GM19193 (cell line): ENCODE data around the gene TRIO.

Source experiments
- POLR2A ChIP-seq: IDR thresholded peaks from 4 replicates; pipeline ENCODE4 v1.6.1; 2011; ENCODE audit not compliant: insufficient read depth, insufficient read length; ENCODE audit errors: extremely low read depth

TRIO gene

DNA sequence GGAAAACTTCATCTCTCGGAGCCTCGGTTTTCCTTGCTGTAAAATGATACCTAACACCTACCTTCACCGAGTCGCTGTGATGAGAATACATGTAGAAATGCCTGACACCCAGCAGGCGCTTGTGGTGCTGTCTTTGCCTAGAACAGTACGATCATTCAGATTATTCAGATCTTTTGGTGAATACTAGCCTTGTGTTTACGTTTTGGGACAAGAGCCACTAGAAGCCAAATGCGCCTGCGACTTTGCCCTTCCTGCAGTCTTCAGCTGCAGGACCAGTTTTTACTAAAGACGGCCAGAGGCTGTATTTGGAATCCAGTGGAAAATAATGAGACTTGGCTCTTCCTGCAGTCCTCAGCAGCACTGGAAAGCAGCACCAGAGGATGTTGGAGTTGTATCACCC, 189.6 kb downstream of the TRIO start:
- TF ChIP-seq POLR2A = no peak

DNA sequence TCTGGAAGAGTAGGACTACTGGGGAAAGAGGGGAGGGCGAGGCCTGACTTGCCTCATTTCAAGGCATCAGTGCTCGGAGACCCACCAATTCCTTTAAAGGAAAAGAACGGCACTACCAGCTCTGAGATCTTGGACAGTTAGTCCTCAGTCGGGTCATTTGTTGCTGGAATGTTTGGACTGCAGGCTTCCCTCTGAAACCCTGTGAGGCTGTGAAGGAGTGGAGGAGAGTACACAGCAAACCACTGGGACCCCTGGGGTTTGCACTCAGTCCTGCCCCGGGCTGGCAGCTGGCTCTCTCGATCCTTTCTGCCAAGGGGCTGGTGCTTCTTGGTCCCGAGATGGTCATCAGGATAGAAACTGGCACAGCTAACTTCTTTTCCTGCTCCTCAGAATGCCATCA, 194.5 kb downstream of the TRIO start:
- TF ChIP-seq POLR2A = no peak

DNA sequence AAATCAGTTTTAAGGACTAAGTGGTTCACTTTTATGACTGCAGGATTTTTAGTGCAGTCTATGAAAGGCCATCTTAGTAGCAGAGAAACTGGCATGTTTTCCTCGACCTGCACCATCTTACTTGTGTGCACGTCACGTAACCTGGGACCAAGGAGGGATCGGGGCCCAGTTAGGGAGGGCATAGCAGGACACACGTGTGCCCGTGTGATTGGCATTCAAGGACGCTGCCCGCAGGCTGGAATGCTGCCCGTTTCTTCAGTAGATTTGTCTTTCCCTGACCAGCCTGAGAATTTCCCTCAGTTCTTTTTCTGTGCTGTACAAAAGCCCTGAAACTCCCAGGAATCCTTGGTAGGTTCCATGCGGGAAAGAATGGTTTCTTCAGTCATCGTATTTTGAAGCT, 196.3 kb downstream of the TRIO start:
- no peak for TF ChIP-seq POLR2A

DNA sequence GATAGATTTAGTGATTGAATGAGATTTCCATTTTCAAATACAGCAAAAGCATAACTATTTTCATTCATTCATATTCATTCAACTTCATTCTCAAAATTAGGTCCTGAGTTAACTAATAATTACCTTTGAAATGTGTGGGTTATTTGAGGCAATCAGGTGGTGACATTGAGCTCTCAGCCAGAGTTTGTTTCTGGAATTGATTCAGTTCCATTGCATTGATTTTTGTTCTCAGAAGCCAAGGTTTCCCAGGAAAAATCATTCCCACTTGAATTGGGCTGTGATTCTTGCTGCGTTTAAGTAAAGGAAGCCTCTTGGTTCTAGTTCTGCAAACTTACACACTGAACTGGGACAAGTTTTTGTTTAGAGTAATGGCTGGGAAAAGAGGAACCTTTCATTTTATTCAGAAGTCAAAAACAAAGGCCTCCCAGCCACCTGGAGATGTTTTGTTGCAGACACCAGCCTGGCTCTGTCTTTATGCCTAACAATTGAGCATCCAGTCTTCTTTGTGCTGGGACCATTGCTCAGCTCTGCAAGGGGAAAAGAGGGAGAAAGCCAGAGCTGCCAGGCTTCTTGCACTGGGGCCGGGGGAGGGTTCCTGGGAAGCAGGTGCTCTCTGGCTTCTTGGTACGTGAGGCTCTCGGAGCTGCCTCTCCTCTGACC, 198.6 kb downstream of the TRIO start:
- no peak for TF ChIP-seq POLR2A

DNA sequence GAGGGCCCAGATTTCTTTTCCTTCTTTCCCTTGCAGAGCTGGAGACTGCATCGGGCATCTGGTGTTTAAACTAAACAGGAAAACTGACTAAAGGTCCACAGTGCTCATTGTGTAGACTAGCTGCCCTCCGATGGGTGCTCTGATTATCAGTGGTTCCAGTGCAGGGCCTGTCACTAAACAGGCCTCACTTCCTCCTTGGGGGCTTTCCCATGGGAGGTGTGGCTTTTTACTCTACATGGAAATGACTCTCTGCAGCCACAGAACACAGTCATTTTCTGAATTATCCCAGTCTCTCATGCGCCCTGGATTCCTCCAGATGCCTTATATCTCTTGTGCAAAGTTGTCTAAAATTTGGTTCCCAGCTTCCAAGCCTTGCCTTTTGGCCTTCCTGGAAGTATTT, 199.2 kb downstream of the TRIO start:
- TF ChIP-seq POLR2A = no peak

DNA sequence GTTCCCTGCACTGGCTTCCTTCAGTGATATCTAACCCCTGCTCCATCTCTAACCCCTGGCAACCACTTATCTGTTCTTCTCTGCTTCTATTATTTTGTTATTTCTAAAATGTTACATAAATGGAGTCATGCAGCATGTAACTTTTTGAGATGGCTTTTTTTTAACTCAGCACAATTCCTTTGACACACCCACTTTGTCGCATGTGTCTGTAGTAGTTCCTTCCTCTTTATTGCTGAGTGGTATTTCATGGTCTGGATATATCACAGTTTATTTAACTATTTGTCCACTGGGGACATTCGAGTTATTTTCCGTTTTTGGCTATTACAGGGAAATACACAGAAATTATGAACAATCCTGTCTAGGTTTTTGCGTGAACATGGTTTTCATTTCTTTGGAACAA, 200.2 kb downstream of the TRIO start:
- no peak for TF ChIP-seq POLR2A

DNA sequence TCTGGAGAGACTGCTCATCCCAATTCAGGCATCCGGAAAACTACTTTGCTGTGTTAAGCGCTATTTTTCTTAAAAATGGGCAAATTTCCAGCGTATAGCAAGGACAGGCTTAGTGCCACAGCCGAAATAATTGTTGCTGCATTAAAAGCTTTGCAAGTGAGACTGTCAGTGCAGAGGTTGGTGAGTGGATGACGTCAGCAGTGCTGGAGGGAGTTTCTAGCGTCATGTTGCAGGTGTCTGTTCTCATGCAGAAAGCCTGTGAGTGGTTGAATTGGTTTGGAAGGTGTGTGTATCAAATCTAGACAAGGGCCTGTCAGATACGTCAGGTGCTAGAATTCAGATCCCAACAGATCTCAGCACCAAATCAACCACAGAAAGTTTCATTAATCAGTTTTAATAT, 204.4 kb downstream of the TRIO start:
- no peak for TF ChIP-seq POLR2A

DNA sequence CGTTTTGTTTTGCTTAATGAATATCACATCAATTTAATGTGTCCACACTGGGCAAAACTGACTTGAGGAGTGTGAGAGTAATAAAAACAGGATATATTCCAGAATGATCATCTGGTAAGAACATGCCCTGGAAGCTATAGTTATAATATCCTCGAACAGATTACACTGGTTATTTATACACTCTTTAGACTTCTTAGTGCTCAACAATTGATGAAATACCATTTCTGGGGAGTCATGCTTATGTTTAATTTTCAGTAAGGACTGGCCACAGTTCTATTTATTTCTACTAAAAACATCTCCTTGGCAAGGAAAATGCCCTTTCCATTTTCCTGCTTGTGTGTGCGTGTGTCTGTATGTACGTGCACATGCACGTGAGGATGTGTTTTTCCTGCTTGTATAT, 205.0 kb downstream of the TRIO start:
- no peak for TF ChIP-seq POLR2A

DNA sequence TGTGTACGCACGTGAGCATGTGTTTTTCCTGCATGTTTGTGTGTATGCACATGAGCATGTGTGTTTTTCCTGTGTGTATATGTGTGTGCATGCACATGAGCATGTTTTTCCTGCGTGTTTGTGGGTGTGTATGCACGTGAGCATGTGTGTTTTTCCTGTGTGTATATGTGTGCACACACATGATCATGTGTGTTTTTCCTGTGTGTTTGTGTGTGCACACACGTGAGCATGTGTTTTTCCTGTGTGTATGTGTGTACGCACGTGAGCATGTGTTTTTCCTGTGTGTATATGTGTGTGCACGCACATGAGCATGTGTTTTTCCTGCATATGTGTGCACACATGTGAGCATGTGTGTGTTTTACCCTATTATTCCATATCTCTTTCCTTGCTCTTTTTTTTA, 205.9 kb downstream of the TRIO start:
- no peak for TF ChIP-seq POLR2A

DNA sequence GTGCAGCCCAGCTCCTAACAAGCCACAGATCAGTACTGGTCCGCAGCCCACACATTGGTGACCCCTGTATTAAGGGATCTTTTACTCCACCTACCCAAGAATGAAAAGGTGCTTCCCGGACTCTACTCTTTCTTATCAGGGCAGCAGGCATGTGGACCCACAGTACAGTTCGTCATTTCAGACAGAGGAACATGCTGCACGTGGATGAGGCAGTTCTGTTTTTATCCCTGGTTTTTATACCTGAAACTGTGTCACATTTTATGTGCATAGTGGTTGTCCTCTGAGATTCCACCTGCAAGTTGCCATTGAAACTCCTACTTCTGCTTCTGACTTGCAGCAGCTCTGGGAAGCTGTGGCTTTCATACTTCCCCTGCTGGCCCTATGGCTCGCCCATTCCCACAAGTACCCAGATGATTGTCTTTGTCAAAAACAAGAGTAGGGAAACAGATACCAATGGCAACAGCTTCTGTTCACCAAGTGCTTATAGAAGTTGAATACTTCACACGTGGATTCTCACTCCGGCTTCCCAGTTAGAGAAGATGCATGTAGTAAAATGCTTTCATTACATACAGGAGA, 208.0 kb downstream of the TRIO start:
- no peak for TF ChIP-seq POLR2A

DNA sequence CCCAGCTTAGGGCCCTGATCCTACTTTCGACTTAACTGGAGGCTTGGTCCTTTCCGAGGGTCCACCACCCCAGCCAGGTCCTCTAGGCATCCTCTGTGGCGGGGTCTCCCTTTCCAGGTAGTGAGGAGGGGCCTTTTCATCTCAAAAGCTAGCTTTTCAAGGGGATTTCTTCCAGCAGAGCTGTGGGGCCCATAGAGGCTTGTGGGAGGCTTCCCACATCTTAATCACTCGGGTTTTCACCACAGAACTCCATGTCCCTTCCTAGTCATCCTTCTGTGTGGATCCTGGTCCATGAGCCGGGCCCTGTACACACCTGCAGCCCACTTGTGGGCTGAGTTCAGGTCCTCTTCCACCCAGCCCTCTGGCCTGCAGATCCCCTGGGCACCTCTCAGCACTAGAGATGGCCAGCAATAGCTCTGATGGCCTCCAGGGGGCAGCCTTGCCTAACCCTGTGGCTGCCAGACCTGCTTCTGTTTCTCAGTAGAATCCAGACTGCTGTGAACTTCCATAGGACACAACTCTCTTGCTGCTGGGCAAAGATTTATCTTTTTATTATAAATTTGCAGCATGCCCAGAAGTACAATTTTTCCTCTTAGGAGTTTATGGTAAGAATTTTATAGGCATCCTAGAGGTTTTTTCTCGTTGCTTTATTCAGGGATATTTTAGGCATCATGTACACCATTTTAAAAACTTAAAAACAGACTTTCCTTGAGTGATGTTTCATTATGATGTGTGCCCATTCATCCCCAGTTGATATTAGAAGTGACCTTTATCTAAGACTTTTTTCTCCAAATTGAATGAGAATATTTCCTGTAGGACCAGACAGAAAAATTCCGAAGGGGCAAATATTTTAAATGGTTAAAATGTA, 208.9 kb downstream of the TRIO start:
- TF ChIP-seq POLR2A = no peak

DNA sequence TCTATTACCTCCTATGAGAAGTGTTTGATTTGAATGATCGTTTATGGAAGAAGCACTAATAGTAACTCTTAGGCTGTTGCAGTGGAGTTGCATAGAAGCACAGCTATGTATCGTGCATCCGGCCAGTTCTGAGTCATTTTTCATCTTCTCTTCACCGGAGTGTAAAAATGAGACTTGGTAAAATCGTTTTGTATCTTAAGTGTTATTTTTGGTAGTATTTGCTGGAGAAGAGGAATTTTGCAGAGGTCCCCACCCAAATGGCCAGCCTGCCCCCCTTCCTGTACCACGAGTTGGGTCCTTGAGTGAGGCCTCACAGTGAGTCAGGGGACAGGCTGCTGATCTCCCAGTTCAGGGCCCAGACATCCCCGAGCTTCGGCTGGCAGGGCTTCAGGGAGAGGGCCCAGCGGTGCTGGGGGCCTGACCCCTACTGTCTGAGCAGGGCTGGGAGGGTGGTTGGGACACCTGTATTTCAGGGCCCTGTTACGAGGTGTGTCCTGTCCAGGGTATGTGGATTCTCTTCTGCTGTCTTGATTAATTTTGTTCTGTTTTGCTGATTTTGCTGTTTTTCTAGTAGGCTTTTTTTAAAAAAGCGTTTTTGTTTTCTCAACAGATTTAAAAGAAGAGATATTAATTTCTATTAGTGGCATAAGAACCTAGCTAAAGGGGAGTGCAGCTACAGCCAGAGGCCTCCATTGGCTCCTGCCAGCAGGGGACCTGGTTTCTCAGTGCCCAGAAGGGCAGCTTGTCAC, 210.8 kb downstream of the TRIO start:
- TF ChIP-seq POLR2A = no peak

DNA sequence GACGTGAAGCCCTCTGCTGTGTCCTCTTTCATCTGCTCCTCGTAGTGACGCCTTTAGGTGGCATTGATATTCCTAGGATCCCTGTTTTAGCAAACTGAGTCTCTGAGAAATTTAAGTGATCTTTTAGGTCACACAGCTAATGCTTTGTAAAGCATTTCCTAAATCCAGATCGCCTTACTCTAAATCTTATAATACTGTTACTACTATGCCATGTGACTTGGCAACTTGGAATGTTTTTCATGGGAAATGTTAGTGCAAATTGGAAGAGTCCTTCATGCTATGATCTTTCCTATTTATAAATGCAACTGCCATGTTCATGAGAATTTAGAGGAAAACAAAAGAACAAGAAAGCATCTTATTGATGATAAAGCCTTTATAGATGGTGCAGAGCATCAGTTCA, 212.2 kb downstream of the TRIO start:
- TF ChIP-seq POLR2A = no peak

DNA sequence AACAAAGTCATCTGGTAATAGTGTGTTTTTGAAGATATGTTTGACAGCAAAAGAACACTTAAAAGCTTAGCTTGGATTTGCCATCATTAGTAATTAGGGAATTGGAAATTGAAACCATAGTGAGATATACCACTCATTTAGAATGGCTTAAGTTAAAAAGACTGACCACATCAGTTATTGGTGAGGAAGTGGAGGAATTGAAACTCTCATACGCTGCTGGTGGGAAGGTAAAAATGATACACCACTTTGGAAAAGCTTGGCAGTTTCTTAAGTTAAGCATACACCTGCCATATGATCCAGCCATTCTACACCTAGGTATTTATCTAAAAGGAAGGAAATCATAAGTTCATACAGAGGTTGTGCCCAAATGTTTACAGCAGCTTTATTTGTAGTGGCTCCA, 213.2 kb downstream of the TRIO start:
- no peak for TF ChIP-seq POLR2A

DNA sequence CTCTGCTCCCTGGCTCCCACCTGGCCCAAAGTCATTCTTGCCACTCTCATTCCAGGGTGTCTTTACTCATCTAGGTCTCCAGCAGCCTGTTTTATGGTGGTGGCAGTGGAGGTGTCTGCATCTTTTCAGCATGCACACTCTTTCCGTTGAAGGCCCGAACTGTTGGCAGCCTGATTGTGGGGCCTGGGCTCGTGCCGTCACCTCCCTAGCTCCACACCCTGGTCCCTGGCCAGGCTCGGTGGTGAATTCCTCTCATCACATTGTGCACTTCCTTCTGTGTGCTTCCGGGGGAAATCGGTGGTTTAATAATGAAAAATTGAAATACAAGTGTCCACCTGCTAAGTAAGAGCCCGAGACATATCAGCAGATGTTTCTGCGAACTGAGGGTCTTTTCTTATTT, 214.3 kb downstream of the TRIO start:
- TF ChIP-seq POLR2A = no peak
